Esophagus (tissue), 2 donors: ENCODE measurements around the gene WDR86. TPM values are rescaled to one million over a fixed set of nuclear protein-coding genes. Genes with fewer than 3 reads are reported as not detected.

Source experiments
- H3K27ac ChIP-seq, 2 donors: one replicate each; pipeline ENCODE4 v1.5.1; 2013; ENCODE audit warnings: low read depth in 2 of 2, mild to moderate bottlenecking in 2 of 2, inconsistent platforms in 1 of 2, low read length in 1 of 2, moderate library complexity in 1 of 2
- H3K27me3 ChIP-seq, 2 donors: one replicate each; pipeline ENCODE4 v1.6.1; 2013; ENCODE audit warnings: low read length in 2 of 2, control low read depth in 1 of 2, mild to moderate bottlenecking in 1 of 2; ENCODE audit not compliant: insufficient read depth in 2 of 2, control insufficient read depth in 1 of 2
- H3K36me3 ChIP-seq, 2 donors: one replicate each; pipeline ENCODE4 v1.6.1; 2013; ENCODE audit warnings: low read length in 1 of 2; ENCODE audit not compliant: control insufficient read depth in 2 of 2, insufficient read depth in 2 of 2
- H3K4me1 ChIP-seq, 2 donors: one replicate each; pipeline ENCODE4 v1.6.1; 2013; ENCODE audit warnings: low read length in 1 of 2; ENCODE audit not compliant: control insufficient read depth in 2 of 2, insufficient read depth in 2 of 2
- H3K4me3 ChIP-seq, 2 donors: one replicate each; pipeline ENCODE4 v1.5.1; 2013; ENCODE audit warnings: low read length in 2 of 2, mild to moderate bottlenecking in 2 of 2, low read depth in 1 of 2, moderate library complexity in 1 of 2
- H3K9me3 ChIP-seq, 2 donors: one replicate each; pipeline ENCODE4 v1.6.1; 2013; ENCODE audit warnings: mild to moderate bottlenecking in 2 of 2, low read depth in 1 of 2, low read length in 1 of 2, moderate library complexity in 1 of 2; ENCODE audit not compliant: control insufficient read depth in 2 of 2, insufficient read depth in 1 of 2
- WGBS, 2 donors: extraction: QIAGEN DNeasy Blood & Tissue Kit; methylation state at CpG; one replicate each; pipeline ENCODE4 v1.1.7; 2013; 5-methylcytosine and 5-hydroxymethylcytosine counted together
- polyA plus RNA-seq, 2 donors: library from polyadenylated mRNA; stranded (reverse); fragments of 200-250 nt; gene quantifications; one replicate each; pipeline ENCODE4 v1.2.3, GENCODE V29; 2013
- donor health status: healthy with polysubstance abuse.
- donor health status: Bipolar disorder and iron deficiency.

Gene WDR86
- polyA plus RNA-seq, 2 donors, result 0.28 to 0.86 TPM

DNA sequence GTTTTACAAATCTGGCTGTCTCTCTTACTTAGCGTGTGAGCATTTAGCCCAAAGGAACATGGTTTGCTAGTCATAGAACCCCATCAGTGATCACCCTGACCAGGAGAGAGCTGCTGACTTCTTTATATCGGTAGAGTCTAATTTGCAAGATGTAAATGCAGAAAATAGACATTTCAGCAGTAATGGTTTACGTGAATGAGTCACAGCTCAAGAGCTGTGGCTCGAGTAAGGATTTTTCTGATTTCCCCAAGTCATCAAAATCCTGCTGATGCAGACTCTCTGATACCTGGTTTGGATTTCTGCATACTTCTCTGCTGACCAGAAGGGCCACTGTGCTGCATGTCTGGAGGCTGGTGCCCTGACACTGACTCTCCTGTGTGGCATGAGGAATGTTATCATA lies 42.6 kb downstream of the WDR86 start:
- Histone ChIP-seq H3K4me3 (no peak overlapping the region), H3K4me1 (no peaks in the 10 kb centered on the region), H3K9me3 (no peaks in the 10 kb centered on the region), H3K36me3 (peaks cover 6% of the 10 kb centered on the region in 2 donors), H3K27me3 (no peaks in the 10 kb centered on the region), H3K27ac (peak overlapping the region in 1 of 2 donors; percentile 3)
- 64 to 82% methylated on average over 4 of the region's 4 CpGs for WGBS, 2 donors

DNA sequence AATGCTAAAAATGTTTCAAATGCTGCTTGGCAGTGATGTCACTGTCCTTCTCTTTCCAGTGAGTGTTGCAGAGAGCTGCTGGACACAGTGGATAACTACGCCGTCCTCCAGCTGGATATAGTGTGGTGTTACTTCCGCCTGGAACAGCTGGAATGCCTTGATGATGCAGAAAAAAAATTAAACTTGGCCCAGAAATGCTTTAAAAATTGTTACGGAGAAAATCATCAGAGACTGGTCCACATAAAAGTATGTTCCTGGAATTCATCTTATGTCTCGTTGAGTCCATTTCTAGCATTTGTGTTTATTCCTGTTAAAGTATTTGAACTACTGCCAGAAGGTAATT lies 43.0 kb downstream of the WDR86 start:
- Histone ChIP-seq H3K4me1 (no peaks in the 10 kb centered on the region), H3K27me3 (no peaks in the 10 kb centered on the region), H3K36me3 (peaks cover 6 to 9% of the 10 kb centered on the region in 2 donors), H3K4me3 (no peak overlapping the region), H3K27ac (no peak overlapping the region), H3K9me3 (no peaks in the 10 kb centered on the region)
- 54 to 68% methylated on average over 5 of the region's 5 CpGs for WGBS, 2 donors

DNA sequence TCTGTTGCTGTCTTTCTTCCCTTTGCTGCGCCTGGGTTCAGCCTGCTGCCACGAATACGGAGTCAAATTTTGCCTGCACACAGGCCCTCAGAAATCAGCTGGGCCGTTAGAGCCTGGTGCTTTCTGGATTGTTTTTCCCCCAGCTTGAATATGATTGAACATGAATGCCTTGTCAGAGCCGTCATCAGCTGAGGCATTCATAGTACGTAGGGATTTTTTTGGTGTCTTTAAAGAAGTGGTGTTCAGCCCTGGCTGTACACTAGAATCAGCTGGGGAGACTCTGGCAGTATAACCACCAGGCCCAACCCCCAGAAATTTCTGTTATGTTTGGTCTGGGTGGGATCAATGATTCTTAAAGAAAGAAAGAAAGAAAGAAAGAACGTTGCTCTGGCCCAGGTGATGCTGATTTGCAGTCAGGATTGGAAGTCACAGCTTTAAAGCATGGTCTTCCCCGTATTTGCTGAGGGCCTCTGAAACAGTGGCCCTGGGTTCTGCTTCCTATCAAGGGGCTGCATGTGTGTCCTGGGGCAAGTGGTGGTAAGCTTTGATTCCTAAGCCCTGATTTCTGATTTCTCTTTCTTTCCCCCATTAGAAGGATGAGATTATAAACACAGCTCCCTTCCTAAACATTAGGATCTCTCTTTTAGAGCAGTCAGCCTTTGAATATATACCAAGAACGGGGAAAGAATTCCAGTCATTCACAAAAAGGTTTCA lies 43.5 kb downstream of the WDR86 start:
- Histone ChIP-seq H3K4me1 (no peaks in the 10 kb centered on the region), H3K4me3 (no peak overlapping the region), H3K9me3 (no peaks in the 10 kb centered on the region), H3K27ac (peak overlapping the region in 1 of 2 donors; percentile 58), H3K36me3 (peaks cover 5 to 9% of the 10 kb centered on the region in 2 donors), H3K27me3 (no peaks in the 10 kb centered on the region)
- WGBS, 2 donors, result 64 to 72% methylated on average over 9 of the region's 9 CpGs

DNA sequence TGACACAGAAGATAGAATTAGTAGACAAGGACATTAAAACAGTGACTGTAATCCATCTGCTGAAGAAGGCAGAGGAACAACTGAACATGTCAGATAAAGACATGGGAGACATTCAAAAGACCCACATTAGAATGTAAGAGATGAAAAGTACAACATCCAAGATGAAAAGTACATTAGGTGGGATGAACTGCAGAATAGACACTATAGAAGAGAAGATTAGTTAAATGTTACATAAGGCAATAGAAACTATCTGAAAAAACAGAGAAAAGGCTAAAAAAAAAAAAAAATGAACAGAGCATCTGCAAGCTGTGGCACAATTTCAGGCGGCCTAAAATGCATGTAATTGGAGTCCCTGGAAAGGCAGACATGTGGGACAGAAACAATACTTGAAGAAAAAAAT lies 46.7 kb downstream of the WDR86 start:
- Histone ChIP-seq H3K27me3 (no peaks in the 10 kb centered on the region), H3K4me3 (no peak overlapping the region), H3K36me3 (peaks cover 3 to 11% of the 10 kb centered on the region in 2 donors), H3K4me1 (no peaks in the 10 kb centered on the region), H3K9me3 (no peaks in the 10 kb centered on the region), H3K27ac (no peak overlapping the region)
- 90 to 97% methylated on average over 1 of the region's 1 CpG for WGBS, 2 donors

DNA sequence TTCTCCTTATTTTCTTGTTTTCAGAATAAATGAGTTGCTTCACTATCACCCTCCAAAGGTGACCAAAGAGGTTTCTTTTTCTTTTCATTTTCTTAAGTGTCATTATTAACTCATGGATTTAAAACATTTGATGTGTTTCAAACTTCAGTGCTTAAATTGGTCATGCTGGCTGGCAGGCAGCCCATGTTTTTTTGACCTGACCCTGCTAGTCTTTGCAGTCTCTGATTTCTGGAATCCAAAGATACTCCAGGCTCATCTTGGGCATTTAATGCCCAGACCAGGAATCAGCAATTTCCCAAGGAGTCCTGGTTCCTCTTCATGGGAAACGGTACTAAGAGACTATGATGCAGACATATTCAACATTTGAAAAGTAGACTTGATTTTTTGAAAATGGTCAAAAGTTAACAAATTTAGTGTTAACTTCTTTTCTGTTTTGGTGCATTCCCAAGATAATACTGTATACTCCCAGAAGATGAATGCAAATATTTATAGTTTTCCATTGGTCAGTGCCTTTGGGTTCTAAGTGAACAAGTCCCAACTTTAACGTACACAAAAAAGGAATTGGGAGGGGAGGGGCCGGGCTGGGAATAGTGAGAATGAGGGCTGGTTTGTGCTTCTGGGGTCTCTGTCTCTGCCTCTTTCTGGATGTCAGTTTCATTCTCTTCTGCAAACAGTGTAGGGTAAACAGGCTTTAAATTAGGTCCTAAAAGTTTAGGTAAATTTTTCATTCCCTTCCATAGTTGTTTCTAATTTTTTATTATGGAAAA lies 48.5 kb downstream of the WDR86 start:
- WGBS, 2 donors, result 86 to 88% methylated on average over 3 of the region's 3 CpGs
- no peak overlapping the region for H3K27ac ChIP-seq
- no peaks in the 10 kb centered on the region for H3K27me3 ChIP-seq
- no peak overlapping the region for H3K4me3 ChIP-seq
- no peaks in the 10 kb centered on the region for H3K9me3 ChIP-seq
- no peaks in the 10 kb centered on the region for H3K4me1 ChIP-seq
- H3K36me3 ChIP-seq, result peaks cover 5 to 10% of the 10 kb centered on the region in 2 donors

DNA sequence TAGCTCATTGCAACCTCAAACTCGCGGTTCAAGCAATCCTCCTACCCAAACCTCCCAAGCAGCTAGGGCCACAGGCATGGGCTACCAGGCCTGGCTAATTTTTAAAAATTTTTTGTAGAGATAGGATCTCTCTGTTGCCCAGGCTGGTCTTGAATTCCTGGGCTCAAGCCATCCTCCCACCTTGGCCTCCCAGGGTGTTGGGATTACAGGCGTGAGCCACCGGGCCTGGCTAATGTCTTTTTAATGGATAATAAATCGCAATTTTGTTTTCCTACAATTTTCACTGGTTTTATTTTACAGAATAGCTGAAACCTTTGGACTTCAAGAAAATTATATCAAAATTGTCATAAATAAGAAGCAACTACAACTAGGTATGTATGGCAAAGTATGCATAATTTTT lies 57.3 kb downstream of the WDR86 start:
- WGBS, 2 donors, result 73 to 78% methylated on average over 5 of the region's 5 CpGs
- Histone ChIP-seq H3K9me3 (no peaks in the 10 kb centered on the region), H3K27ac (no peak overlapping the region), H3K36me3 (peaks cover 9 to 17% of the 10 kb centered on the region in 2 donors), H3K27me3 (no peaks in the 10 kb centered on the region), H3K4me1 (peaks cover 0 to 2% of the 10 kb centered on the region in 2 donors), H3K4me3 (no peak overlapping the region)

DNA sequence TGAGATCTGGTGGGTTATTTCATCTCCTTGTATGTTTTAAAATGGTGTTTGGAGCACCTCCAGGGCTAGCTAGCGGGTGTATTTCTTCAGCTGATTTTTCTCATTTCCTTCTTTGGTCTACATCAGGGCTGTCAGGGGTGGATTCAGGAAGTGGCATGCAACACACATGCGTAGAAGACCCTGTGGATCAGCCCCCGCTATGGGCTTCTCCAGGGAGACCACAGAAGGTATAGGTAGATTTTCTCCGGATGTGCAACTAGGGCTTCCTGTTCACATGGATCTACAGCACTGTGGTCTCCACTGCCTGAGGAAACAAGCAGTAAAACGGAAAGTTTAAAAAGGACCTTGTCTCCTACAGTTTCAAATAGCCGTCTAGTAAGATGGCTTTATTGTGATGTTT lies 57.9 kb downstream of the WDR86 start:
- H3K4me3 ChIP-seq, result no peak overlapping the region
- 68 to 74% methylated on average over 6 of the region's 6 CpGs for WGBS, 2 donors
- H3K27me3 ChIP-seq, result no peaks in the 10 kb centered on the region
- peaks cover 0 to 2% of the 10 kb centered on the region in 2 donors for H3K4me1 ChIP-seq
- no peak overlapping the region for H3K27ac ChIP-seq
- no peaks in the 10 kb centered on the region for H3K9me3 ChIP-seq
- peaks cover 12 to 19% of the 10 kb centered on the region in 2 donors for H3K36me3 ChIP-seq

DNA sequence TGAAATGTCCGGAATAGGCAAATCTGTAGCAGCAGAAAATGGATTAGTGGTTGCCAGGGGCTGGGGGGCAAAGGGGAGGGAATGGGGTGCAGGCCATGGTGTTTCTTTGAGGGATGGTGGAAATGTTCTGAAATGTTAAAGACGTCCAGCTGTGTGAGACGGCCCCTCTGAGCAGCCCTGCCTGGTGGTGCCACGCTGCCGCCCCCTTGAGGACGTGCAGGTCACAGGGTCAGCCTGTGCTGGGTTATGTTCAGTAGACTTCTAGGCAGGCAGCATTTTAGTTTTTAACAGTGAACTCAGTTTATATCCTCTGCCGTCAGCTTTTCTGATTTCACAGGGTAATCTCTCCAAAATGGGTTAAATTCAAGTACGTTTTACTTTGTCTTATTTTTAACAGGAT lies 58.8 kb downstream of the WDR86 start:
- 60 to 71% methylated on average over 8 of the region's 8 CpGs for WGBS, 2 donors
- Histone ChIP-seq H3K9me3 (no peaks in the 10 kb centered on the region), H3K4me1 (peaks cover 0 to 2% of the 10 kb centered on the region in 2 donors), H3K36me3 (peaks cover 10 to 20% of the 10 kb centered on the region in 2 donors), H3K4me3 (no peak overlapping the region), H3K27ac (no peak overlapping the region), H3K27me3 (no peaks in the 10 kb centered on the region)

DNA sequence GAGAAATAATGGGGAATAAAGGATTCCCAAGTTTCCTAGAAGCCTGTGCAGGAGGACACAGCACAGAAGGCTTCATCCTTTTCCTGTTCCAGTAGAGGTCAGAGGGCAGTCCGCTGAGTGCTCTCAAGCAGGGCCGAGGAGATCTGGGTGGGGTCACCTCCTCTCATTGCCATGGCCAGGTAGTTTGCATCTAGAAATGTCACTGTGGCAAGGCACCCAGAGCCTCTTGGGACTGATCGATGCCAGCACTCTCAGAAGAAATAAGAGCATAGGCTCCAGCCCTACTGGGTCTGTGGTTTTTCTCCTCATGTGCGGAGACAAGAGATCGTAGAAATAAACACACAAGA lies 60.4 kb downstream of the WDR86 start:
- WGBS, 2 donors, result 39 to 53% methylated on average over 5 of the region's 5 CpGs
- no peak overlapping the region for H3K4me3 ChIP-seq
- peak overlapping the region; percentile 80 to 88 for H3K27ac ChIP-seq
- peaks cover 0 to 2% of the 10 kb centered on the region in 2 donors for H3K4me1 ChIP-seq
- no peaks in the 10 kb centered on the region for H3K27me3 ChIP-seq
- no peaks in the 10 kb centered on the region for H3K9me3 ChIP-seq
- H3K36me3 ChIP-seq, result peaks cover 6 to 19% of the 10 kb centered on the region in 2 donors

DNA sequence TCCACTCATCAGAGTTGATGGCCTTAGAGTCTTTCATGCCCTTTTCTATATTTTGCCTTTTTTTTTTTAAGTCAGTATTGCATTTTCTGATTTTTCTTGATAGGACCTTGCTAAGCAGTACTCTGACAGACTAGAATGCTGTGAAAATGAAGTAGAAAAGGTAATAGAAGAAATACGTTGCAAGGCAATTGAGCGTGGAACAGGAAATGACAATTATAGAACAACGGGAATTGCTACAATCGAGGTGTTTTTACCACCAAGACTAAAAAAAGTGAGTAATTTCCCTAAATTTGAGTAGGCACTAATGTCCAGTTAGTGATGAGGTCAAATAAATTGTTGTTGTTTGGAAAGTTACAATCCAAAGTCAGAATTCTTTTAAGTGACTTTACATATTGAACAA lies 60.9 kb downstream of the WDR86 start:
- H3K9me3 ChIP-seq, result no peaks in the 10 kb centered on the region
- peaks cover 0 to 2% of the 10 kb centered on the region in 2 donors for H3K4me1 ChIP-seq
- H3K36me3 ChIP-seq, result peaks cover 6 to 19% of the 10 kb centered on the region in 2 donors
- H3K4me3 ChIP-seq, result no peak overlapping the region
- WGBS, 2 donors, result 66 to 76% methylated on average over 4 of the region's 4 CpGs
- H3K27me3 ChIP-seq, result no peaks in the 10 kb centered on the region
- H3K27ac ChIP-seq, result no peak overlapping the region
